ENCODE measurements around the gene FZD1.

Gene FZD1

GRCh38 chr7:91314591-91315323 lies 50.5 kb downstream of the FZD1 start:
- in situ Hi-C loops (cut with MboI; ENCODE audit: low sequenced_read_pairs, unreplicated experiment): no loop called here
- TF ChIP-seq, protein P1, sequence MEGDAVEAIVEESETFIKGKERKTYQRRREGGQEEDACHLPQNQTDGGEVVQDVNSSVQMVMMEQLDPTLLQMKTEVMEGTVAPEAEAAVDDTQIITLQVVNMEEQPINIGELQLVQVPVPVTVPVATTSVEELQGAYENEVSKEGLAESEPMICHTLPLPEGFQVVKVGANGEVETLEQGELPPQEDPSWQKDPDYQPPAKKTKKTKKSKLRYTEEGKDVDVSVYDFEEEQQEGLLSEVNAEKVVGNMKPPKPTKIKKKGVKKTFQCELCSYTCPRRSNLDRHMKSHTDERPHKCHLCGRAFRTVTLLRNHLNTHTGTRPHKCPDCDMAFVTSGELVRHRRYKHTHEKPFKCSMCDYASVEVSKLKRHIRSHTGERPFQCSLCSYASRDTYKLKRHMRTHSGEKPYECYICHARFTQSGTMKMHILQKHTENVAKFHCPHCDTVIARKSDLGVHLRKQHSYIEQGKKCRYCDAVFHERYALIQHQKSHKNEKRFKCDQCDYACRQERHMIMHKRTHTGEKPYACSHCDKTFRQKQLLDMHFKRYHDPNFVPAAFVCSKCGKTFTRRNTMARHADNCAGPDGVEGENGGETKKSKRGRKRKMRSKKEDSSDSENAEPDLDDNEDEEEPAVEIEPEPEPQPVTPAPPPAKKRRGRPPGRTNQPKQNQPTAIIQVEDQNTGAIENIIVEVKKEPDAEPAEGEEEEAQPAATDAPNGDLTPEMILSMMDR (IDR thresholded peaks at IDR 0.05; ENCODE audit: borderline replicate concordance, control extremely low read depth, extremely low read depth, insufficient read depth, missing control alignments): no peak
- no peak for DNase-seq (ENCODE audit: low spot score)

- DNase-seq (ENCODE audit: low spot score): no peak
- TF ChIP-seq, protein P1 (IDR thresholded peaks at IDR 0.05; ENCODE audit: borderline replicate concordance, control extremely low read depth, extremely low read depth, insufficient read depth, missing control alignments): no peak
- in situ Hi-C loops (cut with MboI; ENCODE audit: low sequenced_read_pairs, unreplicated experiment): no loop called here
Measured at GRCh38 chr7:91316426-91316825, 52.2 kb downstream of the FZD1 start.

- TF ChIP-seq, protein P1 (IDR thresholded peaks at IDR 0.05; ENCODE audit: borderline replicate concordance, control extremely low read depth, extremely low read depth, insufficient read depth, missing control alignments): no peak
- in situ Hi-C loops (cut with MboI; ENCODE audit: low sequenced_read_pairs, unreplicated experiment): no loop called here
- no peak for DNase-seq (ENCODE audit: low spot score)
Measured at GRCh38 chr7:91319351-91319750, 55.1 kb downstream of the FZD1 start.

DNA sequence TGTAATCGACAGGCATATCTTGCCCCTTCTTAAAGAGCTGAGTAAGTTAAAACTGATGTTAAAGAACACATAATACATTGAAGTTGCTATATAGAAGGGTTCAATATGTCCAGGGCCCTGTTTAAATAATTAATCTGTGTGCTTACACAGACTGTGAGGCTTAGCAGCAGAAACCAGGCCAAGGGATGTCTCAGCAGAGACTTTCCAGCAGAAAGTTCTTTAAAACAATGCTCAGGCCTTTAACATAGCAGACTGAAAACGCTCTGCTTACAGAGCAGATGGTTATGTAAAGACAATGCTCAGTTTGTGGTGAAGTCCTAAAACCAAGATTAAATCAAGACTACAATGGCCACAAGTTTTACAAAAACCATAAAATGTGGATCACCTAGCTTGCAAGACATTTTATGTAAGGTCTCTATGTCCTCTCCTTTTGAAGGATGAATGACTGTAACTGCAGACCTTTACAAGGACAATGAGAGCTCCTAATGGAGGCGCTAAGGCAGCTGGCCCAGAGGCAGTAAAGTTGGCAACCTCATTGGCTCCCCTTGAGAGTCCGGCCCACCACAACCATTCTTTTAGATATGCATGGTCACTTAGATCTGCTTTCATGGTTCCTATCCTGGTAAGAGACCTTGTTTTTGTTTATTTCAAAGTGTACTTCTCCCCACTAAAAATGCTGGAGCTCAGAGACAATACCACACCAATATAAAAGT lies 56.3 kb downstream of the FZD1 start:
- no peak for DNase-seq (ENCODE audit: low spot score)
- TF ChIP-seq, protein P1 (IDR thresholded peaks at IDR 0.05; ENCODE audit: borderline replicate concordance, control extremely low read depth, extremely low read depth, insufficient read depth, missing control alignments): no peak
- in situ Hi-C loops (cut with MboI; ENCODE audit: low sequenced_read_pairs, unreplicated experiment): no loop called here

Measured in GM13976 (cell line).